AG04450 (cell line): ENCODE results near the gene METTL26. TPM values are rescaled to one million over a fixed set of nuclear protein-coding genes. Genes with fewer than 3 reads are reported as not detected.

Experiments
- CTCF ChIA-PET: fragments of 300-600, 350-600 bp; formaldehyde crosslinking; extraction: SDS; loops from one replicate; lab custom pipeline; 2022; ENCODE audit warnings: antibody characterized with exemption, inconsistent platforms; lab: Charles Lee
- POLR2A ChIA-PET: fragments of 350-600 bp; formaldehyde crosslinking; extraction: SDS; loops from one replicate; lab custom pipeline; 2021; ENCODE audit warnings: antibody characterized with exemption, inconsistent platforms; lab: Yijun Ruan, JAX
- DNase-seq: peaks from one replicate; pipeline ENCODE4 v3.0.0-alpha.2; 2011; ENCODE audit warnings: low read depth, low spot score
- H3K27ac ChIP-seq: one replicate; pipeline ENCODE4 v1.5.1; 2012; ENCODE audit warnings: low read depth, low read length, control low read depth
- H3K27me3 ChIP-seq: one replicate; pipeline ENCODE4 v1.6.0; 2012; ENCODE audit warnings: low read length; ENCODE audit not compliant: control insufficient read depth, insufficient read depth
- H3K4me3 ChIP-seq: 2 replicates; pipeline ENCODE4 v1.5.1; 2011; ENCODE audit warnings: mild to moderate bottlenecking, low read depth, low read length, control low read depth
- H3K9me3 ChIP-seq: 2 replicates; pipeline ENCODE4 v1.5.1; 2012; ENCODE audit warnings: low read length; ENCODE audit not compliant: control insufficient read depth, insufficient read depth
- CTCF ChIP-seq: IDR thresholded peaks from 2 replicates; pipeline ENCODE4 v1.5.1; 2011; ENCODE audit warnings: low read depth, low read length, control low read depth, inconsistent platforms
- polyA plus RNA-seq: library from polyadenylated mRNA; depleted of rRNA; stranded (reverse); fragments of >200 nt; gene quantifications from 2 replicates; pipeline ENCODE4 v1.2.3, GENCODE V29; 2011

Gene METTL26
- polyA plus RNA-seq, 1 experiment = 58.3 TPM

DNA sequence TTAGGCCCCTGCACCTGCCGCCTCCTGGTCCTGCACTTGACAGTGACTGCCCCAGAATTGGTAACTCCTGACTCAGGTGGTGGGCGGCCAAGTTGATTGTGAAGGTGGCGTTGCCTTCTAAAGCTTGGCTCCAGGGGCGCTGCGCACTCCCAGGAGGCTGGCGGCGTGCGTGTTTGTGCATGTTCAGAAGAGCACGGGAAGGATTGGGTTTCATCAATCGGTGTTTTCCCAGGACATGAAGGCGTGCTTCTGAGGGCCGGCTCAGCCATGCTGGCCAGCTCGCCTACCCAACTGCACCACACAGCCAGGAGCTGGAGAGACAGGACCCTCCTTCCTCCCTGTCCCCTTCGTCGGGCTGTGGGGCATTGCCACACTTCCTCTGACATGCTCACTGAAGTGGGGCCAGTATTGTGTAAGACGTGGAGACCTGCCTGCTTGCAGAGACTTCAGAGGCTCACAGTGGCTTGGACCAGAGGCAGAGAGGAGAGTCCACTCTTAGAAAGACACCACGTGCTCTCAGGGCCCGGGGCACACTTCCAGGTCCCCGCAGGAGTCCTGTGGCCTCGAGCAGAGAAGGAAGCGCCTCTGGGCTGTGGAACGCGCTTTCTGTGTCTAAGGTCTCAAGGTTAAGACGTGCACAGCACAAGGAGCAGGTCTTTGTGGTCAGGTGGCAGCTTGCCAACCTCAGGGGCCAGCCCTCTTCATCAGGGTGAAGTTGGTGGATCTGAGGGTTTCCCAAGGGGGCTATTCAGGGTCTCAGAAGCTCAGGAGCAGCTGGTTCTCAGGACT lies 43.4 kb downstream of the METTL26 start:
- DNase-seq = no peak
- H3K4me3 ChIP-seq = no peak overlapping the region
- H3K27me3 ChIP-seq = no peaks in the 10 kb centered on the region
- H3K9me3 ChIP-seq = no peaks in the 10 kb centered on the region; the same call in 1 of the 2 replicates
- ChIA-PET POLR2A (no interaction called here), CTCF (no interaction called here)
- H3K27ac ChIP-seq = no peak overlapping the region
- no peak for TF ChIP-seq CTCF

DNA sequence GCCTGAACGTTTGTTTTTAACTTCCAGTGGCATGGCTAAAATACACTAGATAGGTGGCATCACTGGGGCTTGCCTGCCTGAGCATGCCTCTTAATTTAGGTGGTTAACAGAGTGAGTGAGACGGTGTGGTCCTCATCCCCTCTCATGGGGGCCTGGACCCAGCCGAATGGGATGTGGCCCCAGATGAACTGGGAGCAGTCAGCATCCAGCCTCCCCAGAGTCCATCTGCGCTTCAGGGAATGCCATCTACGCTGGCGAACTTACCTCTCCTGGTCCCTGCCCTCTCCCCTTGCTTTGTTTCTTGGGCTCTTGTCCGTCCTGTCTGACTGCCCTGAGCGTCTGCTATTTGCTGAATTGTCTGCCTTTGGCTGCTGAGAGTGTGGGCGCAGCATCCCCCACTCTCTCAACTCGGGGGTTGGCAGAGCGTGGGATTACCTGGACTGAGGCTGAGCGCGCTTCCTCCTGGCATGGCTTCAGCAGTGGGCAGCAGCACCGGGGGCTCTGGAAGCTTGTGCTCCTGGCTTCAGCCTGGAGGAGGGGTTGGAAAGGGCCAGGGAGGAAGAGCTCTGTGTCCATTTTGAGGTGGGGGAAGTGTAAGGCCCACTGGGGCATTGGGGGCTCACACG lies 44.1 kb downstream of the METTL26 start:
- CTCF ChIA-PET = no interaction called here
- H3K27me3 ChIP-seq = no peaks in the 10 kb centered on the region
- no peak for TF ChIP-seq CTCF
- no peak for DNase-seq
- H3K9me3 ChIP-seq = no peaks in the 10 kb centered on the region; the same call in 1 of the 2 replicates
- no peak overlapping the region for H3K4me3 ChIP-seq
- H3K27ac ChIP-seq = no peak overlapping the region
- POLR2A ChIA-PET = interaction anchor here (0.7 kb wide), 1 partner anchor 10 kb away, joined by 4 read pairs; no protein-coding TSS in a partner anchor

DNA sequence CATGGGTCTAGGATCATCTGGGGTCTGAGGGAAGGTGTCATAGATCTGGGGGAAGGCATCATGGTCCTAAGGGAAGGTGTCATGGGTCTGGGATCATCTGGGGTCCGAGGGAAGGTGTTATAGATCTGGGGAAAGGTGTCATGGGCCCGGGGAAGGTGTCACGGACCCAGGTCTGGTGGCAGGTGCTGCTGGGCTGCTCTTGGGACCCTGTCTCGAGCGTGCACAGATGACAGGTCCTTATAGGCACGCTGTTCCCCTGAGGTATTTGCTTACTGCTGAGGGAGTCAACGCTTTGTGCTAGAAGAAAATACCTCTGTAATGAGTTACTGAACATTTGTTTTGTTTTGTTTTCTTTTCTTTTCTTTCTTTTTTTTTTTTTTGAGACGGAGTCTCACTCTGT lies 44.9 kb downstream of the METTL26 start:
- Histone ChIP-seq H3K4me3 (peak overlapping the region; percentile 88), H3K27me3 (no peaks in the 10 kb centered on the region), H3K9me3 (no peaks in the 10 kb centered on the region; the same call in 1 of the 2 replicates), H3K27ac (no peak overlapping the region)
- TF ChIP-seq CTCF = no peak
- POLR2A ChIA-PET = interaction anchor here (0.7 kb wide), 1 partner anchor 11 kb away, joined by 4 read pairs; no protein-coding TSS in a partner anchor
- CTCF ChIA-PET = no interaction called here
- DNase-seq = no peak

DNA sequence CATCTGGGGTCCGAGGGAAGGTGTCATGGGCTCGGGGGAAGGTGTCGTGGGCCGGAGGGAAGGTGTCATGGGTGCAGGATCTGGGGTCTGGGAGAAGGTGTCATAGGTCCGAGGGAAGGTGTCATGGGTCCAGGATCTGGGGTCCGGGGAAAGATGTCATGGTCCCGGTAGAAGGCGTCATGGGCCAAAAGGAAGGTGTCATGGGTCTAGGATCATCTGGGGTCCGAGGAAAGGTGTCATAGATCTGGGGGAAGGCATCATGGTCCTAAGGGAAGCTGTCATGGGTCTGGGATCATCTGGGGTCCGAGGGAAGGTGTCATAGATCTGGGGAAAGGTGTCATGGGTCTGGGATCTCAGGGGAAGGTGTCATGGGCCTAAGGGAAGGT lies 45.3 kb downstream of the METTL26 start:
- ChIA-PET CTCF (no interaction called here), POLR2A (interaction anchor here (1.0 kb wide), 1 partner anchor 36 kb away, joined by 3 read pairs; no protein-coding TSS in a partner anchor)
- H3K4me3 ChIP-seq = peak overlapping the region; percentile 88
- H3K27ac ChIP-seq = no peak overlapping the region
- no peak for DNase-seq
- no peak for TF ChIP-seq CTCF
- H3K9me3 ChIP-seq = no peaks in the 10 kb centered on the region; the same call in 1 of the 2 replicates
- no peaks in the 10 kb centered on the region for H3K27me3 ChIP-seq
